HFF-Myc (cell line): ENCODE measurements around the gene PAK3.

ENCODE experiments used
- DNase-seq: peaks from one replicate; pipeline ENCODE4 v3.0.0-alpha.2; 2011; ENCODE audit warnings: low read depth; ENCODE audit errors: extremely low read depth
- H3K4me3 ChIP-seq: replicated peaks from 2 replicates; pipeline ENCODE4 v1.5.1; 2011; ENCODE audit warnings: low read depth, mild to moderate bottlenecking, control low read depth, low read length
- TF ChIP-seq, protein P1 (sequence below): IDR thresholded peaks from 2 replicates; pipeline ENCODE4 v1.5.1; 2012; ENCODE audit warnings: mild to moderate bottlenecking, low read depth, low read length, control low read depth; ENCODE audit errors: missing control alignments

Gene PAK3

DNA sequence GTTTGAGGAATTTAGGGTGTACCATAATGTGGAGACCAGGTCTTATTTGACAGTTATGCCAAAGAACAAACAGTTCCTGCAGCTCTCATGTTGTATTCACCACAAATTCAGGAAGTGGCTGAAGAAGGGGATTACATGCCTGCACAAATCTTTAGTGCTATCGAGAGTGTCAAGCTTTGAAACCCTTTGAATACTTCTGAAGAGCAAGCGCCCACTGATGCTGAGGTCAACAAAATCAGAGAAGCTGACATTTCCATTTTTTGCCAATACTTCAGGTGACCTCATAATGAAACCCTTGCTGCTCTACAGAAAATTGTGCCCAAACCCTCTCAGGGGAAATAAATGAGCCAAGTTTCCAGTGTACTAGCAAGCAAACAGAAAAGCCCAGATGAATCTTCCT is 28.4 kb downstream of the PAK3 start:
- DNase-seq: no peak
- TF ChIP-seq, protein P1, sequence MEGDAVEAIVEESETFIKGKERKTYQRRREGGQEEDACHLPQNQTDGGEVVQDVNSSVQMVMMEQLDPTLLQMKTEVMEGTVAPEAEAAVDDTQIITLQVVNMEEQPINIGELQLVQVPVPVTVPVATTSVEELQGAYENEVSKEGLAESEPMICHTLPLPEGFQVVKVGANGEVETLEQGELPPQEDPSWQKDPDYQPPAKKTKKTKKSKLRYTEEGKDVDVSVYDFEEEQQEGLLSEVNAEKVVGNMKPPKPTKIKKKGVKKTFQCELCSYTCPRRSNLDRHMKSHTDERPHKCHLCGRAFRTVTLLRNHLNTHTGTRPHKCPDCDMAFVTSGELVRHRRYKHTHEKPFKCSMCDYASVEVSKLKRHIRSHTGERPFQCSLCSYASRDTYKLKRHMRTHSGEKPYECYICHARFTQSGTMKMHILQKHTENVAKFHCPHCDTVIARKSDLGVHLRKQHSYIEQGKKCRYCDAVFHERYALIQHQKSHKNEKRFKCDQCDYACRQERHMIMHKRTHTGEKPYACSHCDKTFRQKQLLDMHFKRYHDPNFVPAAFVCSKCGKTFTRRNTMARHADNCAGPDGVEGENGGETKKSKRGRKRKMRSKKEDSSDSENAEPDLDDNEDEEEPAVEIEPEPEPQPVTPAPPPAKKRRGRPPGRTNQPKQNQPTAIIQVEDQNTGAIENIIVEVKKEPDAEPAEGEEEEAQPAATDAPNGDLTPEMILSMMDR: no peak

DNA sequence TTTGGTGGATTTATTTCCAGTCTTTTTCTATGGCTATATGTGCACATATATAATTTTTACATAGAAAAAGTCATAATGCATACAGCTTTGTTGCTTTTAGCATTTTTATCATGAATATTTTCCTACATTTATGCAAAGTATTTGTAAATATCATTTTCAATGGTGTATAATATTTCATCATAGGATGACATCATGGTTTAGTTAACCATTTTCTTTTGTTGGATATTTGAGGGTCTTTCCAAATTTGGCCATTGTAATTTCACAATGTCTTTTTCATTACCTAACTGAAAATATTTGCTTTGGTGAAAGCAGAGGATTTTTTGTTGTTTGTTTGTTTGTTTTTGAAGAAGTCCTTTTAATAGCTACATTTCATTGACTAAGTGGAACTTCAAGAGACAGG is 31.0 kb downstream of the PAK3 start:
- no peak for DNase-seq
- TF ChIP-seq, protein P1: no peak
- H3K4me3 ChIP-seq: no peak overlapping the region

More for the DNA sequence above, 28.4 kb downstream of the PAK3 start:
- no peak overlapping the region for H3K4me3 ChIP-seq

DNA sequence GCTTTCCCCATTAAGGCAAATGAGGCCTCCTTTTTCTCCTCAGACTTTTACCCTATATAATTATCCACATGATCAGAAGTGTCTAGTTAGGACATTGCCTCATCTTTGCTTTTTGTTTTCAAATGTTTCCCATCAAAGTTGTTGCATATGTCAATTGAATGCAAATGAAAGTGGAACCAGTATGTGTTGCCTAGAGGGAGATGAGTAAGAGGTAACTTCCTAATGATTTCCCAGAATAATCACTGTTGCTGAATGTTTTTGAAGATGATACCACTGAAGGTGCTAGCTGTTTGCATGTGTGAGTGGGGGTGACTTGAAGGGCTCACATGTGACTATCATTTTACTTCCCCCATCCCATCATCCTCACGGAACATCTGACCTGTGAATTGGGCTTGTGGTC is 33.9 kb downstream of the PAK3 start:
- no peak for DNase-seq
- H3K4me3 ChIP-seq: no peak overlapping the region
- TF ChIP-seq, protein P1: no peak

DNA sequence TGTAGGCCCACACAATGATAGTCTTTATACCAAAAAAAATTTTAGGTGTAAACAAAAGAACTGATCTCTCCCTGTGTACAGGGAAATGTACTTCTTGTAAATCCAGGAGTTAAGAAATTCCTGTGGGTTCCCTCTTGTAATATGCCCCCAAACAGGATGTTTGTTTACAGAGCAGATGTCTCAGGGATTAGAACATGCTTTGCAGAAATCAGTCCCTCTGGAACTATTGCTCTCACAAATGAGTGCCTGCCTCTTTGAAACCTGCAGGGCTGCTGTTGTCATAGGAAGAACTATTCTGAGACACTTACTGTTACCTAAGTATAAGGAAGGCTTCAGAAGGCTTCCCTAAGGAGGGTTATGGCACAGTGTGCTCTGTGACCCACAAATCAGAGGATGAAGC is 35.6 kb downstream of the PAK3 start:
- TF ChIP-seq, protein P1: no peak

DNA sequence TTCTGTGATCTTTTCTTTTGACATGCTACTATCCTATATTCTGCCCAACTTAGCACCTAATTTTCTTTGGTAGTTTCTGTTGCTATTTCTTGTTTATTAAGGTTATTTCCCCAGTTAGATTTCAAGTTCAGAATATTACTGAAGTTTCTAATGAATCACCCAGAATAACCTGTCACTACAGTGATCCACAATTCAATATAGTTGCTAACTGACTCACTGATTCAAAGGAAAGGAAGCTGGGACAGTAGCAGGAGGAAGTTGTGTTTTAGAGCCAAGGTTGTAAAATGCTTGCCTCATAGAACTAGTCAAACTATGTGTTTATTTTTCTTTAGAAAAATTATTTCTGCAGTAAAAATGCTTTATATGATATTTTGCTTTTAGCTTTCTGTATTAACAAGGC is 37.4 kb downstream of the PAK3 start:
- TF ChIP-seq, protein P1: no peak
- DNase-seq: no peak

More for the DNA sequence above, 35.6 kb downstream of the PAK3 start:
- no peak for DNase-seq
- no peak overlapping the region for H3K4me3 ChIP-seq

DNA sequence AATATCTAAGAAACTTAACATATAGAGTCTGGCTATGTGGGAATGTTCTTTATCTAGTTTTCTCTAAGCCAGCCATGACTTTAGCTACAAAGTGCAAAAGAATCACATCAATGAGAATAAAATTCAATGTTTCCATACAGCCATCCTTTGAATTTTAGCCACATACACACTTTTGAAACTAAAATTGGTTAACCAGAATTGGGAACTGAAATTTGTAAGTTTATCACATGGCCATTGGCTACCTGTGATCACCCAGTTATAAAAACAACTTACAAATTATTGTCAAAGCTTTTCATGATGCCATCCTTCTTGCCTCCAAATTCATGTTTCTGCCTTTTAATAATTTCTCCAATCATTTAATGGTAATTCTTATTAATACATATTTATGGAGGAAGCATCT is 49.9 kb downstream of the PAK3 start:
- TF ChIP-seq, protein P1: no peak
- no peak for DNase-seq

More for the DNA sequence above, 37.4 kb downstream of the PAK3 start:
- H3K4me3 ChIP-seq: no peak overlapping the region

DNA sequence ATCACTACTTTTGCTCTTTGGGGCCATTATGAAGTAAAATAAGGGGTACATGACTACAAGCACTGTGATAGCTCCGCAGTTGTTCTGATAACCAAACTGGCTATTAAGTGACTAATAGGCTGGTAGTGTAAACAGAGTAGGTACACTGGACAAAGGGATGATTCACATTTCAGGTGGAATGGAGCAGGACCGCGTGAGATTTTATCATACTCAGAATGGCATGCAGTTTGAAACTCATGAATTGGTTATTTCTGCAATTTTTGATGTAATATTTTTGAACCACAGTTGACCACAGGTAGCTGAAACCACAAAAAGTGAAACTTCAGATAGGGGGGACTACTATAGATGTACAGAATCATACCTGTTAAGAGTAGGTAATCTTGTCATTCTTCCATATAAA is 55.8 kb downstream of the PAK3 start:
- no peak for DNase-seq
- TF ChIP-seq, protein P1: no peak
- H3K4me3 ChIP-seq: no peak overlapping the region

More for the DNA sequence above, 49.9 kb downstream of the PAK3 start:
- H3K4me3 ChIP-seq: no peak overlapping the region
